ENCODE measurements around the gene HLTF.
"Not testable (repeated sequence)": the region's sequence is repeated elsewhere in the genome, so short reads cannot be mapped to it uniquely, and the experiment has no call there.

The HLTF gene

GRCh38 chr3:149015393-149015792, 70.9 kb downstream of the HLTF start:
- no peak for DNase-seq

- DNase-seq, result no peak
Observed at GRCh38 chr3:149013726-149014125, 72.6 kb downstream of the HLTF start.

GRCh38 chr3:149011676-149012075, 74.7 kb downstream of the HLTF start:
- no peak for DNase-seq

GRCh38 chr3:149010966-149011365, 75.4 kb downstream of the HLTF start:
- no peak for DNase-seq

GRCh38 chr3:149010504-149010951, 75.8 kb downstream of the HLTF start:
- DNase-seq, result no peak

GRCh38 chr3:149009732-149010131, 76.6 kb downstream of the HLTF start:
- DNase-seq, result no peak

- DNase-seq, result no peak
Observed at GRCh38 chr3:149007567-149008257, 78.6 kb downstream of the HLTF start.

- DNase-seq, result no peak
Observed at GRCh38 chr3:149005416-149005815, 80.9 kb downstream of the HLTF start.

- DNase-seq, result no peak
Observed at GRCh38 chr3:149004622-149005021, 81.7 kb downstream of the HLTF start.

GRCh38 chr3:149003653-149004305, 82.6 kb downstream of the HLTF start:
- no peak for DNase-seq

- no peak for DNase-seq
Observed at GRCh38 chr3:149001727-149002126, 84.6 kb downstream of the HLTF start.

- DNase-seq, result no peak
Observed at GRCh38 chr3:149000206-149000745, 86.1 kb downstream of the HLTF start.

GRCh38 chr3:148999806-149000205, 86.5 kb downstream of the HLTF start:
- DNase-seq, result no peak

GRCh38 chr3:148998715-148999423, 87.5 kb downstream of the HLTF start:
- no peak for DNase-seq

GRCh38 chr3:148998297-148998696, 88.0 kb downstream of the HLTF start:
- no peak for DNase-seq

GRCh38 chr3:148997623-148998022, 88.7 kb downstream of the HLTF start:
- no peak for DNase-seq

GRCh38 chr3:148992635-148993255, 93.6 kb downstream of the HLTF start:
- no peak for DNase-seq

- no peak for DNase-seq
Observed at GRCh38 chr3:148992027-148992634, 94.2 kb downstream of the HLTF start.

GRCh38 chr3:148991219-148992026, 94.9 kb downstream of the HLTF start, which contains the start of gene GYG1:
TSS of gene GYG1 (plus strand) at chr3:148991540. CDS start at chr3:148991641, 101 bp downstream.
- no peak for DNase-seq

- no peak for DNase-seq
Observed at GRCh38 chr3:148990236-148990635, 96.1 kb downstream of the HLTF start.

- DNase-seq, result not testable (repeated sequence)
Observed at GRCh38 chr3:148987551-148987950, 98.8 kb downstream of the HLTF start.

- DNase-seq, result no peak
Observed at GRCh38 chr3:148981273-148981672, 105.1 kb downstream of the HLTF start.
